Middle frontal gyrus (tissue), 1 donor: ENCODE data around the gene NDUFS8.

Experiments
- DNase-seq: peaks from one replicate; pipeline ENCODE4 v3.0.0-alpha.2; 2015; ENCODE audit warnings: low spot score; ENCODE audit errors: extremely low spot score

The NDUFS8 gene

DNA sequence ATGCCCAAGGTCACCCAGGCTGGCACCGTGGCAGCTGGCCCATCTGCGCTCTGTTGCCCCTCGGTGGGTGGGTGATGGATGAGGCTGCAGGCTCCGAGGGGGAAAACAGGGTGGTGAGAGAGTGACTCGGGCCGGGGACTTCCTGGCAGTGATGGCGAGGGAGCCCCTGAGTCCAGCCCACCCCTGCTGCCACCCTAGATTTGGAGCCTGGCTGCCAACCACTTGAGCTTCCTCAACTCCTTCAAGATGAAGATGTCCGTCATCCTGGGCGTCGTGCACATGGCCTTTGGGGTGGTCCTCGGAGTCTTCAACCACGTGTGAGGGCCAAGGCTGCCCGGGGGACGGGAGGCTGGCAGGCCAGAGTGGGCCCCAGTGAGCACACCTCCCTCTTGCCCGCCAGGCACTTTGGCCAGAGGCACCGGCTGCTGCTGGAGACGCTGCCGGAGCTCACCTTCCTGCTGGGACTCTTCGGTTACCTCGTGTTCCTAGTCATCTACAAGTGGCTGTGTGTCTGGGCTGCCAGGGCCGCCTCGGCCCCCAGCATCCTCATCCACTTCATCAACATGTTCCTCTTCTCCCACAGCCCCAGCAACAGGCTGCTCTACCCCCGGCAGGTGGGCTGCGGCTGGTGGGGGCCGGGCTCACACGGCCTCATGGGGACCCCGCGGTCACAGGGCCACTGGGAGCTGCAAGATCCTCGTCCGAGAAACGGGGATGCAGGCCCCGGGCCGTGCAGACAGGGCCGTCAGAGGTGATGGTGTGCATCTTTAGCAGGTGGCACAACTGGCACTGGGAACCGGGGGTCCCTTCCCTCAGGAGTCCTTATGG is 18.4 kb downstream of the NDUFS8 start:
- no peak for DNase-seq

DNA sequence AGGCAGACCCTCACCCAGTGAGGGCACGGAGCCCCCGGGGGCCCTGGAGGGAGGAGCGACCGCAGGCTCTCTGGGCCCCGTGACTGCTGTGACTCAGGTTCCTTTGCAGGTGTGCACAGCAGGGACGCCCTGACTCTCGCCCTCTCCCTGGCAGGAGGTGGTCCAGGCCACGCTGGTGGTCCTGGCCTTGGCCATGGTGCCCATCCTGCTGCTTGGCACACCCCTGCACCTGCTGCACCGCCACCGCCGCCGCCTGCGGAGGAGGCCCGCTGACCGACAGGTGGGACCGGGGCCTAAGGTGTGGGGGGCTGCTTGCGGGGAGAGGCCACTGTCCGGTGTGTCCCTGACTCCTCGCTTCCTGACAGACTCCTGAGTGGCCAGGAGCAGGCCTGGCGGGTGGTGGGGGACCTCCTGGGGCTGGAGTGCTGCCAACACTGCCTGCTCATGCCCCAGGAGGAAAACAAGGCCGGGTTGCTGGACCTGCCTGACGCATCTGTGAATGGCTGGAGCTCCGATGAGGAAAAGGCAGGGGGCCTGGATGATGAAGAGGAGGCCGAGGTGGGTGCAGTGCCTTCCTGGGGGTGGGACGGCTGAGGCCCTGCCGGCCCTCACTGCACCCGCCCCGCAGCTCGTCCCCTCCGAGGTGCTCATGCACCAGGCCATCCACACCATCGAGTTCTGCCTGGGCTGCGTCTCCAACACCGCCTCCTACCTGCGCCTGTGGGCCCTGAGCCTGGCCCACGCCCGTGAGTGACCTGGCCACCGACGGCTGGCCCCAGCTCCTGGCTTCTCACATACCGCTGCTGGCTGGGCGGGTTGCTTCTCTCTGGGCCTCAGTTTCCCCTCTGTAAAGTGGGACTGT is 19.3 kb downstream of the NDUFS8 start:
- no peak for DNase-seq

DNA sequence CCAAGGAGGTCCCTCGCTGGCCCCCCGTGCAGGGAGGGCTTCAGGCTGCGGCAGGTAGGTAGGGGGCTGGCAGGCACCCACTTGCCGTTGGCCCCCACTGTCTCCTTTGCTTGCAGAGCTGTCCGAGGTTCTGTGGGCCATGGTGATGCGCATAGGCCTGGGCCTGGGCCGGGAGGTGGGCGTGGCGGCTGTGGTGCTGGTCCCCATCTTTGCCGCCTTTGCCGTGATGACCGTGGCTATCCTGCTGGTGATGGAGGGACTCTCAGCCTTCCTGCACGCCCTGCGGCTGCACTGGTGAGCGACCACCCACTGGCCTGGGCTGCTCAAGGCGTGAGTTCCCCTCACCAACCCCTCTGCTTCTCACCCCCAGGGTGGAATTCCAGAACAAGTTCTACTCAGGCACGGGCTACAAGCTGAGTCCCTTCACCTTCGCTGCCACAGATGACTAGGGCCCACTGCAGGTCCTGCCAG is 19.9 kb downstream of the NDUFS8 start:
- no peak for DNase-seq

DNA sequence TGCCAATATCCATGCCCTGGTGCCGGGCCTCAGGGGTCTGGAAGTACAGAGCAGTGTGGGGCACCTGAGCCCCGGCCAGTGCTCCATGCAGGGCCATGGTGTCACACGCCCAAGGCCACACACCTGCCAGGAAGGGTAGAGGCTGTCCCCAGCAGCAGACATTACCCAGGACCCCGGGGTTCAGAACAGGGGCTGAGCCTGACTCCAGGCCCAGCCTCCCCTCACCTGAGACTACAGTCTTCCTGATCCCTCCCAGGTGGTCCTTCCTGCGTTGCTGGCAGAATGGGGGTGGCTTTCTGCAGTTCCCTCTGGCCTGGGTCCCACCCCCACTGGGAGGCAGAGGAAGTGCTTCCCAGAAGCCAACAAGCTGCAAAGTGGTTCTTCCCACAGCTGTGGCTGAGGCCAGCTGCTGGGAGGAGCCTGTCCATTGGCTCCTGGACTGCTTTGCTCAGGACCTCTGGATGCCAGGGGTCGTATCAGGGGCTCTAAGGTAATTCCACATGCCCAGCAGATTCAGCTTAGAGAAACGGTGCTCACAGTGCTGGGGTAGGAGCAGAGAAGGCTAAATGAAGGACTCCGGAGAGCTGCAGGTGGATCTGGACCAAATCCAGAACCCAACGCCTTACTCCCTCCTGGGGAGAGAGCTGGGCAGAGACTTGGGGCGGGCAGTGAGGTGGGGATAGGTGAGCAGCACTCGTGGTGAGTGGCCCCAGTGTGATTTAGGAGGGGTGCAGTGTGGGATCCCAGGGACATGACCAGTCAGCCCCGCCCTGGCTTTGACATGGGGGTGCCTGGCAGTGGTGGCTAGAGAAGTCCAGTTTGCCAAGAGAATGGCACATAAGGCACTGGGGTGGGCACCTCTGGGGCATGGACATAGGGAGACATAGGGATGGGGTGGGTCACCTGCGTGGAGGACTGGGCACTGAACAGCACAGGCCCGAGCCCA is 21.0 kb downstream of the NDUFS8 start:
- DNase-seq: no peak

DNA sequence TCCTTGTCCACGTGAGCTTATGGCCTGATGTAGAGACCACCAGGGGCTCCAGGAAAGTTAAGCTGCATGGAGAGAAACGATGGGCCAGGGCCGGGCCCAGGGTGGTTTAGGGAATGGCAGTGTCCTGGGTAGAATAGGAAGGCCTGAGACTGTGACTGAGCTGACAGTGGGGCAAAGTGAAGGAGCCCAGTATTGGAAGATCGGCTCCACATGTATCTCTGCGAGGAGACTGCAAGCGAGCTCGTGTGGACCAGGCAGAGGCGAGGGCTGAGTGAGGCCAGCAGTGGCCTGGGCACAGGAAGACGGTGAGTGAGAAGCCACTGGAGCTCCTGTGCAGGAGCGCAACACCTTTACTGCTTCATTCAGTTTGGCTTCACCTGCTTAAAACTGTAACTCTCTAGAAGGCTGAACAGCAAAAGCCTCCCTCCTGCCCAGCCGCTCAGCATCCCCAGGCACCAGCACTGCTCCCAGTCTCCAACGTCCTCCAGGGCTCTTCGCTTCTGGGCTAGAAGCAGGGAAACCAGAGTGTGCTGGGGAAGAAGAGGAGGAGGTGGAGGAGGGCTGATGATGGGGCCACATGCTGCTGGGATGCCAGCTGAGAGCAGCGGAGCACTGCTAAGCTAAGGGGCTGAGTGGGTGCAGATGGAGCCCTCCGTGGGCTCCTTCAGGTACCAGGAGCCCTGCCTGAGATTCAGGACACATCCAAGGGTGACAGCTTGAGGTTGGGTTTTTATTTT is 21.8 kb downstream of the NDUFS8 start:
- DNase-seq: no peak

DNA sequence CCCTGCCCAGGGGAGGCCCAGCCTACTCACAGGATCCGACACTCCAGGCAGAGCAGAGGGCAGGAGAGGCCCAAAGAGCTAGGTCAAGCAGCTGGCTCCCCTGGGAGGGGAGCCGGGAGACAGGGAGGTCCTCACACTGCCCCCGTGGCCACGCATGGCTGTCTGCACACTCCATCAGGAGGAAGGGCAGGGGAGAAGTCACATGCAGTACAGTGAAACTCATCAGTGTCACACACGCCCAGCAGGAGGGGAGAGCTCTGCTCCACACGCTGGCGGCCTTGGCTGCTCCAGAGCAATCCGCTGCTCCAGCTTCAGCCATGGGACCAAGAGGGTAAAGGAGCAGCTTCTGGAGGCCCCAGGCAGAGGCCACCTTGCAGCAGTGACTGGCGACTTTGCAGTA is 22.6 kb downstream of the NDUFS8 start:
- no peak for DNase-seq

DNA sequence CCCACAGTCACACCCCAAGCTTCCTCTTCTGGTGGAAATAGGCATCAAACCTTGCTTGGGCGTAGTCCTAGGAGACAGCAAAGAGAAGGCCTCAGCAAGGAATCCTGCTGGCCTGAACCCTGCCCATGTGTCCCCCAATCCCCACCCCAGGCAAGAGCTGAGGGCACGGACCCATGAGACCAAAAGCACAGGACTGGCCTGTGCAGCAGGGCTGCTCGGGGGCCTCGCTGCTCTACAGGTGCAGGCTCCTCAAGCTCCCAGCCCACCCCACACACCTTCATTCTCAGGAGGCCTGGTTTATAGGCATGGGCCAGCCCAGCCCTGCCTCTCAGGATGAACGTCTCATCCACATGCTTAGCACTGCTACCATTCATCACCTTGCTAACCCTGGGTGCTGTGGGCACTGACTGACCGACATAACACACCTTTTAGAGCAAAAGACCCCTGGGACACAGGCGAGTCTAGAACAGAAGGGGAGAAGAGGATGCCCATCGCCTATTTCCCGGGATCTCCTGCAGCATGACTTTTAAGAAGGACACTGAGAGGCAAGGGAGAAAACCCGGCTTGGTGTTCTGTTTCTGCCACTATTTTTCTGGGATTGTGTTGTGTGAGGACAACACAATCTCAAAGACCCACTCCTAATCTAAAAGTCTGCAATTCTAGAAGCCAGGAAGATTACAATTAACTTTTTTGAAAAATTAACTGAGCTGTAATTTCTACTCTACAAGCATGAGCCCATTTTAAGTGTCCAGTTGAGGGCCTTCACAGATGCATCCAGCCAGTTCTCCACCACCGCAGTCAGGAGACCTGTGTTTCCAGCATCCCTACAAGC is 23.7 kb downstream of the NDUFS8 start:
- no peak for DNase-seq

DNA sequence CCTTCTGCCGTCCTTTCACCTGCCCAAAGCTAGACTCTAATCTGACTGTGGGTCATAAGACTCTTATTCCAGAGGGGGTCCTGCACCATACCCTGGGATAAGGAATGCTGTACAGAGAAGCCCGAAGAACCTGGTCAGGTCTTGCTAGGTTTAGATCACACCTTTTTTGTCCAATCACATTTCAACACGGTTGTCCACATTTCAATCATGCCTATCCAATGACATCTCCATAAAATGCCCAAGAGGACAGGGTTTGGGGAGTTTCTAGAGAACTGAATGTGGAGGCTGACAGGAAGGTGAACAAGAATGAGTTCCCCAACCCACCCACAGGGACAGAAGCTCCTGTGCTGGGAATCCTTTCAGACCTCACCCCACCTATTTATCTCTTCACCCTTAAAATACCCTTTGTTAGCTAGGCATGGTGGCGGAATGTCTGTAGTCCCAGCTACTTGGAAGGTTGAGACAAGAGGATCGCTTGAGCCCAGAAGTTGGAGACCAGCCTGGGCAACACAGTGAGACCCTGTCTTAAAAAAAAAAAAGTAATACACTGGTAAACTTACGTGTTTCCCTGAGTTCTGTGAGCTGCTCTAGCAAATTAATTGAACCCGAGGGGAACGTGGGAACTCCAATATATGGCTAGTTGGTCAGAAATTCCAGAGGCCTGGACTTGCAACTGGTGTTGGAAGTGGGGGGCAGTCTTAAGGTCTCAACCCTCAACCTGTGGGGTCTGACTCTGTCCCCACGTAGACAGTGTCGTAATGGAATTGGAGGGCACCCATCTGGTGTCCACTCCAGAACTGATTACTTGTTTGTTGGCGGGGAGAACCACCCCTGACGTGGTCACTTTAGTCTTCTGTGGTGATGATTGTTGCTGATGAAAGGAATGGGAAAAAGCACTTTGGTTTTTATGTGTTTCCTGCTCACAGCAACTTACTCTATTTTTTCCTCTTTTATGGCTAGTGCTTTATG is 26.1 kb downstream of the NDUFS8 start:
- no peak for DNase-seq

DNA sequence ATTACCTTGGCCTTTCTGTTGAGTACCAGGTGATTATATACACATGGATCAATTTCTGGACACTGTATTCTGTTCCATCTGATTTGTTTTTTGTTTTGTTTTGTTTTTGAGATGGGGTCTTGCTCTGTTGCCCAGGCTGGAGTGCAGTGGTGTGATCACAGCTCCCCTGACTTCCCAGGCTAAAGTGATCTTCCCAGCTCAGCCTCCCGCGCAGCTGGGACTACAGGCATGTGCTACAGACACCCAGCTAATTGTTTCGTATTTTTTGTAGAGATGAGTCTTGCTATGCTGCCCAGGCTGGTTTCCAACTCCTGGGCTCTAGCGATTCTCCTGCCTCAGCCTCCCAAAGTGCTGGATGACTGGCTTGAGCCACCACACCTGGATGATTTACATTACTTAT is 27.3 kb downstream of the NDUFS8 start:
- no peak for DNase-seq

DNA sequence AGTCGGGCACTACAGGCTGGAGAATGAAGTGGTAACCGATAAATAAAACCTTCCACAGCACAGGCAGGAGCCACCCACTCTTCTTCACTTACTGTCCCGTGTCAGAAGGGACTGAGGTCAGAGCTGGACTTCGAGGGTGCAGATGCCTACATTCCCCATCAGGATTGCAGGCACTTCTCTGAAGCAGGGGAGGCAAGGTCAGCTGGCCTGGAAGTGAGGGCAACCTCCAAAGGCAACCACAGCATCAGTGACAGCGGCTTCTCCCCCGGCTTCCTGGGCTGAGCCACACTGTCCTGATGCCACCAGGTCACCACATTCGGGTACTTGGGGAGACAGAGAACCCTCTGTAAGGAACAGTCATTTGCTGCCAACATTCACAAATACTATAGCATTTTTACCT is 31.0 kb downstream of the NDUFS8 start:
- DNase-seq: no peak

DNA sequence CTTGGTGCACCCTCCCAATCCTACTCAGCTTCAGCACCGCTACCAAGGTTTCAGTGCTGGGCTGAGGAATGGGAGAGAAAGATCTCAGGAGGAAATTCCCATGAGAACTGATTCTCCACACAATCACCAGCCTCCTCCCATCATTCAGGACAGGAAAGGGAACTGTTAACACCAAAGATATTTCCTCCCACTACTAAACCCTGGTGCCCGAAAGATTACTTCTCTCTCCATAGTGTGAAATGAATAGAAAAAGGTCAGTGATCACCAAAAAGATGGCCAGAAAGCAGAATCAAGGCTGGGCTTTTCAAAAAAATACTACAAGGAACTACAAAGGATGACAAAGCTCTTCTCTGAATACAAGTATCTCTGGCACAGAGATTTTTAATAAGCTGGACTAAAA is 34.4 kb downstream of the NDUFS8 start:
- no peak for DNase-seq

DNA sequence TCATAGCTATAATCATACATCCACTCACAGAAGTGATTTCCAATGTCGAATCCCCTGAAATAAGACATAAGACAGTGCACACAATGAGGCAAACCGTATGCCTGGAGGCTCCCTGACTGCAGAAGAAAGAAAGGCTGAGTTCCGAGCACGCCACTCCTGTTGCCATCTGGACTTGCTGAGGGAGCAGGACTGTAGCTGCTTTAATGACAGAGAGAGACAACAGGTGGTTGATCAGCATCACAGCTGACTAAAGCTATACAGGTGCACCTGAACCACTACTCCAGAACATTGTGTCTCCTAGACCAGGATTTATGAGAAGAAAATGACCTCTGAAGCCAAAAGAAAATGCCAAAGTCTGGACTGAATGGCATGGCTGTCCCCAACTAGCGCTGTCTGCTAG is 35.4 kb downstream of the NDUFS8 start:
- DNase-seq: no peak

DNA sequence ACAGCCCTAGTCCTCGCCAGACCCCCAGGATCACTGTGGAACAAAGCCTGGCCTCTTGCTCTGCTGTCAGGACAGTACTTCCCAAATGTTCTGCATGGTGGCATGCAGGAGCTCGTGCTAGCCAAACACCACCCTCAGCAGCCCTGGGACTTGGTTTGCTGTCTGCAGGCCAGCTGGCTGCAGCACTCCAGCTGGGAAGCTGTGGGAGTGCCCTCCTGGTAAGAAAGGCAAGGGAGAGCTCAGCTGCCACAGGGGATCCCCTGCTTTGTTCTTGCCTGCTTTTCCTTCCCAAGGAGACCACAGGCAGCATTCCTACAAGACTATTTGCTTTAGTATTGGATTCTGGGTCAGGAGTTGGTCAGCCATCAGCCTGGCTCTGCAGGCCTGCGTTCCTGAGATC is 36.3 kb downstream of the NDUFS8 start:
- DNase-seq: no peak

DNA sequence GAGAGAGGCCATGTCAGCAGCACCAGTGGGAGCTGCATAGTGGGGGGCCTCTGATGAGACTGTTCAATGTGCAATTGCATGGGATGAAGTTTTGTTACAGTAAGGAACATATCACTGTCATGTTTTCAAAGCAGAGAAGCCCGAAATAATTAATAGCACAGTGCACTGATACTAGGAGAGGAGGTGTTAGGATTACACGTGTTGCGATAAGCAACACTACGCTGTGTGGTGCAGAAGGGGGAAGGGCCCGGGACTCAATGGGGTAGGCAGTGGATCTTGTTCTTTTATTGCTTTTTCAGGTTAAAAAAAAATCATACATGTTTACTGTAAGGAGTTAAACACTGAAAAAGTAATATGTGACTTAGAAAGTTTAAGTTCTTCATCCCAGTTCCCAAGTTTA is 37.5 kb downstream of the NDUFS8 start:
- no peak for DNase-seq

DNA sequence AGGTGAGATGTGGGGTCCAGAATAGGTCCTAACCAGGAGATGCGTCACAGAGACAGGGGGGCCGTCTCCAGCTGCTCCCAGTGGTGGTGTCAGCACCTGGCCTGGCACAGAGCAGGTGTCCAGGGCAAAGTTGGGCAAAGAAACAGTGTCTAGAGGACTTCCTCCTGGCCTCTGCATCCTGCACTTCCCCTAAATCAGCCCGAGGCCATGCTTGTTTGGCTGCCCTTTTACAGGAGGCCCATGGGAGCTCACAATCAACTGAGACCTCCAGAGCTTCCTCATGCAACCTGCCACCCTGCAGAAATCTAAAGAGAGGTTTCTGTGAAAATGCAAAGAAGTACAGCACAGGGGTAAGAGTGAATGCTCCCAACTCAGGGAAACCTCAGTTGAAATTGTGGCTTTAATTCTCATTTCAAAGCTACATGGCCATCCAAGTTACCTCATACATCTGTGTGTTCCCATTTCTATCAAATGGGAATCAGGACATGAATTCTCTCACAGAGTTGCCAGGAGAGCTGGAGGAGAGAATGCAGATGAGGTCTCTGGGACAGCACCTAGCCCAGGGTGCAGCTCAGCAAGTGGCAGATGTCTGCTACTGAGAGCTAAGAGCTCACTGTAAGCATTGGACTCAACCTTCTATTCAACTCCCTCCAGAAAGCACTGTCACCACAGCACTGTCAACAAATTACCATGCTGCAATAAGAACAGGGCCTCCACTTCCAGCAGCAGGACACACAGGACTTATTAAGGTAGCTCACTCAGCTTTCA is 41.0 kb downstream of the NDUFS8 start:
- DNase-seq: no peak

DNA sequence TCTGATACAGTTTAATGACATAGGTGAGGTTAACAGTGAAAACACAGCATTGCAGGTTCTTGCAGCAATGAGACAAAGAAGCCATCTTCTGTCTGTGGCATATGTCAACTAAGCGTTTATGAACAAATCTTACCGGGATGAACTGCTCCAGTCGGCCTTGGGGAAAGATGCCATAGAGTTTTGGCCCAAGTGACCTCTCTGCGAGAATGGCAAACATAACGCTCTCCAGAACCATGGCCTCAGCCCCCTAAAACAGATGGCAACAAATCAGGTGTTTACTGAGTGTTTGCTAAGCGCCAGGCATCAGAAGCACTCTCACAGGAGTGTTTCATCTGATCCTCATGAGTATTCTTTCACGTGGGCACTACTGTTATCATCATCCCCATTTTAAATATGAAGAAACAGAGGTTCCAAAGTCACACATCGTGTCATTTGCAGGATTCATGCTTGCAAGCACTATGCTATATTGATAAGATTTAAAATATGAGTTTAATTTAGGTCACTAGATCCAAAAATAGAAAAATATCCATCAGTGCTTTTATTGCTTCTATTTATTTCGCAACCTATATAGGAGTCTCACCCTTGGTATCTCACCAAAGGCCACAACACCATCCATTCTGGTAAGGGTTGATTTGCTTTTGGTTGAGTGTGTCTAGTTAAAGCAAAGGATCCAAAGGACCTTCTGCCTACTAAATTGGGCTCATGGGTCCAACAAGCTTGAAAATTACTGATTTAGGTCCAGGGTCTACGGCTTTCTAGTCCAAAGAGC is 44.3 kb downstream of the NDUFS8 start:
- no peak for DNase-seq

DNA sequence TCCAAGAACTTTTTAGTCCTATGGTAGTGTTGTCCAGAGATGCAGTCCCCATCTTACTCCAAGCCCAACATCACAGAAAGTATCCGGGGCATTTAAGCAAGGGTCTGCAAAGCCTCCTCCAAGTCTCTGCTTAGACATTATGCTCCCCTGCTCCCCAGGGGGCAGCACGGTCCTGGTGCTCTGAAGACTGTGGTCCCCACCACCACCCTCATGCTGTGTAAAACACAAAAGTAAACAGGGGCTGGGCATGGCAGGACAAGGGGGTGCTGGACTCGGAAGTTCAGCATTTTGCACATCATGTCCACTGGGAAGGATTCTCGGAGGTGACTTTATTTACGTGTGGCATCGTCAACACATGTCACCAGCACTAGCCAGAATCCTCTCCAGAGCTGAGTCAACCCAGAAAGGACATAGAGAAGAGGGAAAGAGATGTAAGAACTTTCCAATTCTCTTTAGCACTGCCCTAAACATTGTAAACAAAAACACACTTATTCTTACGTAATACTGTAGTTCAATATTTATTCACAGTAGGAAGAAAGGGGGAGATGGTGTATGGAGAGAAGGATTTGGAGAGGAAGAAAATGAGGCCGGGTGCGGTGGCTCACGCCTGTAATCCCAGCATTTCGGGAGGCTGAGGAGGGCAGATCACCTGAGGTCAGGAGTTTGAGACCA is 46.0 kb downstream of the NDUFS8 start:
- DNase-seq: no peak
